Stimulated activated CD8-positive, alpha-beta memory T cell treated with anti-CD3 and anti-CD28 coated beads, Interleukin-12 subunit alpha, Interleukin-12 subunit beta, amount 100 ng/mL, for 1 hour (primary cell): ENCODE data around the gene SLC24A5.

Source experiments
- DNase-seq: peaks from one replicate; pipeline ENCODE4 v3.0.0-alpha.2; 2020; ENCODE audit warnings: low read depth

SLC24A5 gene

GRCh38 chr15:48190932-48191573 is 70.3 kb downstream of the SLC24A5 start:
- DNase-seq: peak; percentile 10

- no peak for DNase-seq
Observed at GRCh38 chr15:48191574-48192225, 70.9 kb downstream of the SLC24A5 start, which contains the start of gene CTXN2. CTXN2 (plus strand) TSS chr15:48191665; CDS start chr15:48201301, 9,636 bp downstream.
